Parathyroid adenoma (tissue), 2 donors: ENCODE results near the gene U2AF1L4.

Experiments used
- H2AFZ ChIP-seq: fragments of 300-600 bp; sonication (generic); one replicate; pipeline ENCODE4 v1.7.0; 2017; ENCODE audit warnings: antibody characterized with exemption, mild to moderate bottlenecking
- H3K27ac ChIP-seq: fragments of 300-600 bp; sonication (generic); one replicate; pipeline ENCODE4 v1.7.0; 2017
- H3K27me3 ChIP-seq: fragments of 300-600 bp; sonication (generic); one replicate; pipeline ENCODE4 v1.7.0; 2017; ENCODE audit warnings: low read length; ENCODE audit not compliant: control insufficient read depth, insufficient read depth
- H3K36me3 ChIP-seq: fragments of 300-600 bp; sonication (generic); one replicate; pipeline ENCODE4 v1.7.0; 2017; ENCODE audit warnings: low read length; ENCODE audit not compliant: control insufficient read depth, insufficient read depth
- H3K4me1 ChIP-seq: fragments of 300-600 bp; sonication (generic); one replicate; pipeline ENCODE4 v1.7.0; 2017; ENCODE audit warnings: control low read depth
- H3K4me2 ChIP-seq: fragments of 300-600 bp; sonication (generic); one replicate; pipeline ENCODE4 v1.7.0; 2017; ENCODE audit warnings: low read length
- H3K4me3 ChIP-seq: fragments of 300-600 bp; sonication (generic); one replicate; pipeline ENCODE4 v1.7.0; 2017; ENCODE audit warnings: low read depth, low read length
- H3K79me2 ChIP-seq: fragments of 300-600 bp; sonication (generic); one replicate; pipeline ENCODE4 v1.7.0; 2017; ENCODE audit warnings: control low read depth
- H3K9ac ChIP-seq: fragments of 300-600 bp; sonication (generic); one replicate; pipeline ENCODE4 v1.7.0; 2017; ENCODE audit warnings: mild to moderate bottlenecking
- H3K9me3 ChIP-seq: fragments of 300-600 bp; sonication (generic); one replicate; pipeline ENCODE4 v1.7.0; 2017; ENCODE audit warnings: low read length; ENCODE audit not compliant: control insufficient read depth
- CTCF ChIP-seq: fragments of 300-600 bp; sonication (generic); IDR thresholded peaks from one replicate; pipeline ENCODE4 v1.7.0; 2017; ENCODE audit warnings: antibody characterized with exemption, mild to moderate bottlenecking
- donor health status: primary hyperparathyroidism.

Gene U2AF1L4

GRCh38 chr19:35722897-35723296, 22.3 kb downstream of the U2AF1L4 start:
- no peak overlapping the region for H3K4me2 ChIP-seq
- no peak for TF ChIP-seq CTCF

GRCh38 chr19:35722461-35722860, 22.8 kb downstream of the U2AF1L4 start:
- no peaks in the 10 kb centered on the region for H3K36me3 ChIP-seq
- no peak overlapping the region for H2AFZ ChIP-seq

More at GRCh38 chr19:35722897-35723296, 22.3 kb downstream of the U2AF1L4 start:
- H3K4me1 ChIP-seq: no peaks in the 10 kb centered on the region
- H3K9ac ChIP-seq: no peak overlapping the region
- H3K79me2 ChIP-seq: peaks cover 40% of the 10 kb centered on the region
- H3K27me3 ChIP-seq: no peaks in the 10 kb centered on the region
- H3K36me3 ChIP-seq: no peaks in the 10 kb centered on the region
- no peak overlapping the region for H2AFZ ChIP-seq
- no peak overlapping the region for H3K4me3 ChIP-seq
- no peaks in the 10 kb centered on the region for H3K9me3 ChIP-seq
- no peak overlapping the region for H3K27ac ChIP-seq

GRCh38 chr19:35721374-35721773, 23.8 kb downstream of the U2AF1L4 start:
- Histone ChIP-seq H3K79me2 (peaks cover 40% of the 10 kb centered on the region), H3K4me1 (no peaks in the 10 kb centered on the region), H3K4me3 (no peak overlapping the region), H3K4me2 (no peak overlapping the region), H3K36me3 (no peaks in the 10 kb centered on the region), H3K9me3 (no peaks in the 10 kb centered on the region), H3K9ac (no peak overlapping the region), H3K27me3 (no peaks in the 10 kb centered on the region), H3K27ac (no peak overlapping the region), H2AFZ (no peak overlapping the region)
- no peak for TF ChIP-seq CTCF

More at GRCh38 chr19:35722461-35722860, 22.8 kb downstream of the U2AF1L4 start:
- Histone ChIP-seq H3K9ac (no peak overlapping the region), H3K4me1 (no peaks in the 10 kb centered on the region), H3K27me3 (no peaks in the 10 kb centered on the region), H3K4me3 (no peak overlapping the region), H3K79me2 (peaks cover 40% of the 10 kb centered on the region), H3K4me2 (no peak overlapping the region), H3K9me3 (no peaks in the 10 kb centered on the region), H3K27ac (no peak overlapping the region)
- no peak for TF ChIP-seq CTCF

GRCh38 chr19:35720648-35721047, 24.6 kb downstream of the U2AF1L4 start:
- Histone ChIP-seq H3K4me3 (no peak overlapping the region), H3K9ac (no peak overlapping the region), H3K36me3 (no peaks in the 10 kb centered on the region), H3K27ac (no peak overlapping the region), H3K4me1 (peaks cover 4% of the 10 kb centered on the region), H3K4me2 (no peak overlapping the region), H3K79me2 (peaks cover 40% of the 10 kb centered on the region), H3K9me3 (no peaks in the 10 kb centered on the region), H2AFZ (no peak overlapping the region), H3K27me3 (no peaks in the 10 kb centered on the region)
- TF ChIP-seq CTCF: no peak

- Histone ChIP-seq H3K9me3 (no peaks in the 10 kb centered on the region), H3K9ac (no peak overlapping the region), H3K79me2 (peaks cover 38% of the 10 kb centered on the region), H3K27ac (no peak overlapping the region), H2AFZ (no peak overlapping the region), H3K4me1 (peaks cover 7% of the 10 kb centered on the region), H3K4me2 (no peak overlapping the region), H3K4me3 (no peak overlapping the region), H3K27me3 (no peaks in the 10 kb centered on the region), H3K36me3 (no peaks in the 10 kb centered on the region)
- TF ChIP-seq CTCF: no peak
Measured at GRCh38 chr19:35720163-35720524, 25.1 kb downstream of the U2AF1L4 start.
